ENCODE results near the gene RNF208. TPM values are rescaled to one million over a fixed set of nuclear protein-coding genes. Genes with fewer than 3 reads are reported as not detected.

The RNF208 gene
- total and polyA plus RNA-seq, 4 donors, result 0.28 to 7.1 (median 2.6) TPM

DNA sequence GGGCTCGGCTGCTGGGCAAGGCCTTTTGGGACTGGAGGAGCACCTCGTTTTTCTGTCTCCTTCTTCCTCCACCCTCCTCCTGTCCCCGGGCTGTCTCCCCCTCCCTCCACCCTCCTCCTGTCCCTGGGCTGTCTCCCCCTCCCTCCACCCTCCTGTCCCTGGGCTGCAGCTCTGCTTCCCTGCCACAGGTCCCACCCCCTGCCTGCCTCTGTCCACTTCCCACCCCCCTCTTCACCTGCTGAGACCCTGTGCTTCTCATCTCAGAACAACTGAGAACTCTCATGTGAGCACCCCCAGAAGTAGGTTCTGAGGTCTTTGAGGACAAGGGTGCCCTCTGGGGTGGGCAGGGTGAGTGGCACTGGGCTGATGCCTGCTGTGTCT lies 49.6 kb upstream of the RNF208 start:
- H3K4me1 ChIP-seq (ENCODE audit: control insufficient read depth in 4 of 4, insufficient read depth in 4 of 4, low read length in 3 of 4), result peaks cover 12 to 59% (median 29%) of the 10 kb centered on the region in 4 donors
- no peak overlapping the region for H3K9ac ChIP-seq (ENCODE audit: low read depth in 1 of 2, low read length in 2 of 2)
- H3K4me3 ChIP-seq (ENCODE audit: low read depth in 1 of 3, low read length in 3 of 3), result no peak overlapping the region
- 67% methylated on average over 3 of the region's 3 CpGs for WGBS
- no peaks in the 10 kb centered on the region for H3K27me3 ChIP-seq (ENCODE audit: control insufficient read depth in 4 of 4, insufficient read depth in 4 of 4, low read length in 3 of 4)
- DNase-seq (ENCODE audit: low spot score), result no peak
- TF ChIP-seq GABPA (IDR thresholded peaks at IDR 0.05 in 1 of 2, conservative IDR thresholded peaks at IDR 0.05 in 1 of 2) (no peak), HNF4A (conservative IDR thresholded peaks at IDR 0.05) (no peak), RXRA (IDR thresholded peaks at IDR 0.05) (no peak), FOXA2 (IDR thresholded peaks at IDR 0.05) (no peak), TAF1 (conservative IDR thresholded peaks at IDR 0.05) (no peak), YY1 (IDR thresholded peaks at IDR 0.05) (no peak), EGR1 (IDR thresholded peaks at IDR 0.05; ENCODE audit: low read depth in 2 of 2) (no peak), NR2F2 (IDR thresholded peaks at IDR 0.05) (no peak), HNF4G (IDR thresholded peaks at IDR 0.05) (no peak), CTCF (IDR thresholded peaks at IDR 0.05; ENCODE audit: low read depth, low read length, missing input control) (no peak), FOXA1 (IDR thresholded peaks at IDR 0.05) (no peak), JUND (IDR thresholded peaks at IDR 0.05) (no peak), SP1 (IDR thresholded peaks at IDR 0.05) (no peak), RAD21 (IDR thresholded peaks at IDR 0.05) (no peak)
- TF ChIP-seq, protein P1, sequence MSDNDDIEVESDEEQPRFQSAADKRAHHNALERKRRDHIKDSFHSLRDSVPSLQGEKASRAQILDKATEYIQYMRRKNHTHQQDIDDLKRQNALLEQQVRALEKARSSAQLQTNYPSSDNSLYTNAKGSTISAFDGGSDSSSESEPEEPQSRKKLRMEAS (IDR thresholded peaks at IDR 0.05), result no peak
- TF ChIP-seq, protein P2, sequence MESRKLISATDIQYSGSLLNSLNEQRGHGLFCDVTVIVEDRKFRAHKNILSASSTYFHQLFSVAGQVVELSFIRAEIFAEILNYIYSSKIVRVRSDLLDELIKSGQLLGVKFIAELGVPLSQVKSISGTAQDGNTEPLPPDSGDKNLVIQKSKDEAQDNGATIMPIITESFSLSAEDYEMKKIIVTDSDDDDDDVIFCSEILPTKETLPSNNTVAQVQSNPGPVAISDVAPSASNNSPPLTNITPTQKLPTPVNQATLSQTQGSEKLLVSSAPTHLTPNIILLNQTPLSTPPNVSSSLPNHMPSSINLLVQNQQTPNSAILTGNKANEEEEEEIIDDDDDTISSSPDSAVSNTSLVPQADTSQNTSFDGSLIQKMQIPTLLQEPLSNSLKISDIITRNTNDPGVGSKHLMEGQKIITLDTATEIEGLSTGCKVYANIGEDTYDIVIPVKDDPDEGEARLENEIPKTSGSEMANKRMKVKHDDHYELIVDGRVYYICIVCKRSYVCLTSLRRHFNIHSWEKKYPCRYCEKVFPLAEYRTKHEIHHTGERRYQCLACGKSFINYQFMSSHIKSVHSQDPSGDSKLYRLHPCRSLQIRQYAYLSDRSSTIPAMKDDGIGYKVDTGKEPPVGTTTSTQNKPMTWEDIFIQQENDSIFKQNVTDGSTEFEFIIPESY (IDR thresholded peaks at IDR 0.05), result no peak
- TF ChIP-seq, protein P3, sequence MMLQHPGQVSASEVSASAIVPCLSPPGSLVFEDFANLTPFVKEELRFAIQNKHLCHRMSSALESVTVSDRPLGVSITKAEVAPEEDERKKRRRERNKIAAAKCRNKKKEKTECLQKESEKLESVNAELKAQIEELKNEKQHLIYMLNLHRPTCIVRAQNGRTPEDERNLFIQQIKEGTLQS (IDR thresholded peaks at IDR 0.05), result no peak
- TF ChIP-seq, protein P4, sequence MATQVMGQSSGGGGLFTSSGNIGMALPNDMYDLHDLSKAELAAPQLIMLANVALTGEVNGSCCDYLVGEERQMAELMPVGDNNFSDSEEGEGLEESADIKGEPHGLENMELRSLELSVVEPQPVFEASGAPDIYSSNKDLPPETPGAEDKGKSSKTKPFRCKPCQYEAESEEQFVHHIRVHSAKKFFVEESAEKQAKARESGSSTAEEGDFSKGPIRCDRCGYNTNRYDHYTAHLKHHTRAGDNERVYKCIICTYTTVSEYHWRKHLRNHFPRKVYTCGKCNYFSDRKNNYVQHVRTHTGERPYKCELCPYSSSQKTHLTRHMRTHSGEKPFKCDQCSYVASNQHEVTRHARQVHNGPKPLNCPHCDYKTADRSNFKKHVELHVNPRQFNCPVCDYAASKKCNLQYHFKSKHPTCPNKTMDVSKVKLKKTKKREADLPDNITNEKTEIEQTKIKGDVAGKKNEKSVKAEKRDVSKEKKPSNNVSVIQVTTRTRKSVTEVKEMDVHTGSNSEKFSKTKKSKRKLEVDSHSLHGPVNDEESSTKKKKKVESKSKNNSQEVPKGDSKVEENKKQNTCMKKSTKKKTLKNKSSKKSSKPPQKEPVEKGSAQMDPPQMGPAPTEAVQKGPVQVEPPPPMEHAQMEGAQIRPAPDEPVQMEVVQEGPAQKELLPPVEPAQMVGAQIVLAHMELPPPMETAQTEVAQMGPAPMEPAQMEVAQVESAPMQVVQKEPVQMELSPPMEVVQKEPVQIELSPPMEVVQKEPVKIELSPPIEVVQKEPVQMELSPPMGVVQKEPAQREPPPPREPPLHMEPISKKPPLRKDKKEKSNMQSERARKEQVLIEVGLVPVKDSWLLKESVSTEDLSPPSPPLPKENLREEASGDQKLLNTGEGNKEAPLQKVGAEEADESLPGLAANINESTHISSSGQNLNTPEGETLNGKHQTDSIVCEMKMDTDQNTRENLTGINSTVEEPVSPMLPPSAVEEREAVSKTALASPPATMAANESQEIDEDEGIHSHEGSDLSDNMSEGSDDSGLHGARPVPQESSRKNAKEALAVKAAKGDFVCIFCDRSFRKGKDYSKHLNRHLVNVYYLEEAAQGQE (IDR thresholded peaks at IDR 0.05), result no peak
- no peaks in the 10 kb centered on the region for H3K9me3 ChIP-seq (ENCODE audit: control insufficient read depth in 4 of 4, low read length in 3 of 4)
- H3K36me3 ChIP-seq (ENCODE audit: control insufficient read depth in 4 of 4, insufficient read depth in 3 of 4, low read depth in 1 of 4, low read length in 3 of 4), result peaks cover 0 to 14% (median 4%) of the 10 kb centered on the region in 4 donors
- no peak overlapping the region for H3K27ac ChIP-seq (ENCODE audit: low read depth in 1 of 2, low read length in 2 of 2)
